ENCODE data around the gene ASB2.

DNA sequence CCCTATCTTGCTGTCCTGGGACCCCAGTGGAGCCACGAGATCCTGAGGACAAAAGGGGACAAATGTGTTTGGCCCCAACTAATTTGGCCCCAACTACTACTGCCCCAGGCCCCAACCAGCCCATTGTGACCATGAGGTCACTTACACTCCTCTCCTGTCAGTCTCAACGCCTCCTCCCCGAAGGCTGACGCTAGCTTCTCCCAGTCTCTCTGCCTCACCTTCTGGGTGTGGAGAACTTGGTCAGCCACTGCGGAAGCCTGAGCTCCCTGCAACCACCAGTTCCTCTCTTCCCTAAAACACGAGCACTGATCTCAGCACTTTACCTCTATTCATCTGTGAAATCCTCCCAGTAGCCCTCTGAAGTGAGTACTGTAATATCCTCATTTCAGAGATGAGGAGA, 35.9 kb downstream of the ASB2 start:
- TF ChIP-seq POLR2AphosphoS5 (IDR thresholded peaks at IDR 0.05) (no peak), EP300 (IDR thresholded peaks at IDR 0.05) (no peak)
- TF ChIP-seq, protein P1, sequence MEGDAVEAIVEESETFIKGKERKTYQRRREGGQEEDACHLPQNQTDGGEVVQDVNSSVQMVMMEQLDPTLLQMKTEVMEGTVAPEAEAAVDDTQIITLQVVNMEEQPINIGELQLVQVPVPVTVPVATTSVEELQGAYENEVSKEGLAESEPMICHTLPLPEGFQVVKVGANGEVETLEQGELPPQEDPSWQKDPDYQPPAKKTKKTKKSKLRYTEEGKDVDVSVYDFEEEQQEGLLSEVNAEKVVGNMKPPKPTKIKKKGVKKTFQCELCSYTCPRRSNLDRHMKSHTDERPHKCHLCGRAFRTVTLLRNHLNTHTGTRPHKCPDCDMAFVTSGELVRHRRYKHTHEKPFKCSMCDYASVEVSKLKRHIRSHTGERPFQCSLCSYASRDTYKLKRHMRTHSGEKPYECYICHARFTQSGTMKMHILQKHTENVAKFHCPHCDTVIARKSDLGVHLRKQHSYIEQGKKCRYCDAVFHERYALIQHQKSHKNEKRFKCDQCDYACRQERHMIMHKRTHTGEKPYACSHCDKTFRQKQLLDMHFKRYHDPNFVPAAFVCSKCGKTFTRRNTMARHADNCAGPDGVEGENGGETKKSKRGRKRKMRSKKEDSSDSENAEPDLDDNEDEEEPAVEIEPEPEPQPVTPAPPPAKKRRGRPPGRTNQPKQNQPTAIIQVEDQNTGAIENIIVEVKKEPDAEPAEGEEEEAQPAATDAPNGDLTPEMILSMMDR (IDR thresholded peaks at IDR 0.05): no peak

Measured in suprapubic skin (tissue), 4 donors.